ENCODE measurements around the gene PPARA. TPM values are rescaled to one million over a fixed set of nuclear protein-coding genes. Genes with fewer than 3 reads are reported as not detected.
"Not testable (repeated sequence)": the region's sequence is repeated elsewhere in the genome, so short reads cannot be mapped to it uniquely, and the experiment has no call there.

PPARA gene
- total RNA-seq, 1 experiment from 2014 or later: 14.5 TPM

GRCh38 chr22:46263216-46263590 lies 112.9 kb downstream of the PPARA start, which contains the start of gene PKDREJ:
Gene PKDREJ, minus strand, starts transcription at chr22:46263343. Its CDS starts 21 bp downstream, at chr22:46263322.
- 0 out of 4 replicates have a peak, but pooled peaks cover 0 to 3% of the 10 kb centered on the region in 2 experiments for H3K9me3 ChIP-seq (ENCODE audit: control insufficient read depth in 1 of 2, insufficient read depth in 1 of 2, low read depth in 1 of 2, low read length in 2 of 2)
- no peaks in the 10 kb centered on the region for H3K27me3 ChIP-seq (ENCODE audit: insufficient read depth, low read length)
- BruUV-seq (replicated peaks): no TSS peak
- CTCF ChIA-PET: no interaction called here
- H3K9me2 ChIP-seq (ENCODE audit: insufficient read depth): no peaks in the 10 kb centered on the region
- H3K27ac ChIP-seq (ENCODE audit: low read depth, low read length): no peak within 1 kb of the TSS
- no peak for TF ChIP-seq ZNF274 (IDR thresholded peaks at IDR 0.05; ENCODE audit: low read depth, low read length)
- no peak for TF ChIP-seq SP1 (IDR thresholded peaks at IDR 0.05; ENCODE audit: low read depth)
- no peak for TF ChIP-seq POLR2A (IDR thresholded peaks at IDR 0.05; ENCODE audit: borderline replicate concordance, extremely low read depth, insufficient read depth, insufficient read length)
- no peak for TF ChIP-seq YY1 (IDR thresholded peaks at IDR 0.05; ENCODE audit: extremely low read depth, insufficient replicate concordance, low read depth, low read length)
- TF ChIP-seq ZFX (IDR thresholded peaks at IDR 0.05): no peak
- no peak within 1 kb of the TSS for H3K4me3 ChIP-seq (replicated peaks in 1 of 2; ENCODE audit: low read depth in 1 of 2, low read length in 2 of 2)
- no peaks in the 10 kb centered on the region for H4K20me1 ChIP-seq (ENCODE audit: insufficient read depth)
- no peak for DNase-seq (ENCODE audit: low read depth, low spot score)
- POLR2A ChIA-PET: no interaction called here
- intact Hi-C loops (cut with micrococcal nuclease): no loop called here
- RAD21 ChIA-PET (ENCODE audit: low non-redundant PET in 1 of 2, low total read pairs in 2 of 2, uncharacterized antibody in 2 of 2, unreplicated experiment in 2 of 2): no interaction called here
- no peaks in the 10 kb centered on the region for H3K36me3 ChIP-seq (ENCODE audit: control insufficient read depth in 1 of 2, insufficient read depth in 2 of 2, low read length in 2 of 2)
- peaks cover 2% of the 10 kb centered on the region; the same call in 1 of the 2 replicates for H3K79me2 ChIP-seq (ENCODE audit: insufficient read depth, low read length)
- H3K9ac ChIP-seq (ENCODE audit: low read length): no peak within 1 kb of the TSS
- no peak for ATAC-seq
- H2AFZ ChIP-seq (ENCODE audit: low read depth, low read length, poor library complexity, severe bottlenecking): no peak within 1 kb of the TSS
- H3K4me2 ChIP-seq (ENCODE audit: low read length): no peak within 1 kb of the TSS
- H3K4me1 ChIP-seq (ENCODE audit: control insufficient read depth in 1 of 2, insufficient read depth in 2 of 2, low read length in 2 of 2): peaks cover 8 to 12% of the 10 kb centered on the region in 2 experiments

GRCh38 chr22:46264520-46264919 lies 114.2 kb downstream of the PPARA start:
- H3K4me3 ChIP-seq (replicated peaks in 1 of 2; ENCODE audit: low read depth in 1 of 2, low read length in 2 of 2); H3K4me2 ChIP-seq (ENCODE audit: low read length); intact Hi-C loops (cut with micrococcal nuclease); H2AFZ ChIP-seq (ENCODE audit: low read depth, low read length, poor library complexity, severe bottlenecking); H3K27ac ChIP-seq (ENCODE audit: low read depth, low read length); POLR2A ChIA-PET; H3K36me3 ChIP-seq (ENCODE audit: control insufficient read depth in 1 of 2, insufficient read depth in 2 of 2, low read length in 2 of 2); H3K27me3 ChIP-seq (ENCODE audit: insufficient read depth, low read length); RAD21 ChIA-PET (ENCODE audit: low non-redundant PET in 1 of 2, low total read pairs in 2 of 2, uncharacterized antibody in 2 of 2, unreplicated experiment in 2 of 2); H3K9ac ChIP-seq (ENCODE audit: low read length); ATAC-seq; H4K20me1 ChIP-seq (ENCODE audit: insufficient read depth); BruUV-seq (replicated peaks); H3K9me2 ChIP-seq (ENCODE audit: insufficient read depth); H3K79me2 ChIP-seq (ENCODE audit: insufficient read depth, low read length); H3K9me3 ChIP-seq (ENCODE audit: control insufficient read depth in 1 of 2, insufficient read depth in 1 of 2, low read depth in 1 of 2, low read length in 2 of 2); CTCF ChIA-PET; DNase-seq (ENCODE audit: low read depth, low spot score): not testable (repeated sequence)
- peaks cover 8 to 25% of the 10 kb centered on the region in 2 experiments for H3K4me1 ChIP-seq (ENCODE audit: control insufficient read depth in 1 of 2, insufficient read depth in 2 of 2, low read length in 2 of 2)

- H3K4me3 ChIP-seq (replicated peaks in 1 of 2; ENCODE audit: low read depth in 1 of 2, low read length in 2 of 2); POLR2A ChIA-PET; H2AFZ ChIP-seq (ENCODE audit: low read depth, low read length, poor library complexity, severe bottlenecking); BruUV-seq (replicated peaks); intact Hi-C loops (cut with micrococcal nuclease); CTCF ChIA-PET; RAD21 ChIA-PET (ENCODE audit: low non-redundant PET in 1 of 2, low total read pairs in 2 of 2, uncharacterized antibody in 2 of 2, unreplicated experiment in 2 of 2); ATAC-seq; H3K27ac ChIP-seq (ENCODE audit: low read depth, low read length); H3K79me2 ChIP-seq (ENCODE audit: insufficient read depth, low read length); H3K4me2 ChIP-seq (ENCODE audit: low read length); DNase-seq (ENCODE audit: low read depth, low spot score); H3K9me2 ChIP-seq (ENCODE audit: insufficient read depth); H3K27me3 ChIP-seq (ENCODE audit: insufficient read depth, low read length); H3K9me3 ChIP-seq (ENCODE audit: control insufficient read depth in 1 of 2, insufficient read depth in 1 of 2, low read depth in 1 of 2, low read length in 2 of 2); H3K9ac ChIP-seq (ENCODE audit: low read length); H3K36me3 ChIP-seq (ENCODE audit: control insufficient read depth in 1 of 2, insufficient read depth in 2 of 2, low read length in 2 of 2); H4K20me1 ChIP-seq (ENCODE audit: insufficient read depth): not testable (repeated sequence)
- H3K4me1 ChIP-seq (ENCODE audit: control insufficient read depth in 1 of 2, insufficient read depth in 2 of 2, low read length in 2 of 2): peaks cover 8 to 25% of the 10 kb centered on the region in 2 experiments
Observed at GRCh38 chr22:46265627-46266026, 115.3 kb downstream of the PPARA start.
